Colonic mucosa (tissue), 4 donors: ENCODE data around the gene DNAJA4. TPM values are rescaled to one million over a fixed set of nuclear protein-coding genes. Genes with fewer than 3 reads are reported as not detected.
A peak's percentile ranks its signal among the peaks of the same experiment; 100 is the strongest.

Experiments
- DNase-seq: peaks from one replicate; pipeline ENCODE4 v3.0.0-alpha.2; 2020
- H3K27ac ChIP-seq: fragments of 200-600 bp; one replicate; pipeline ENCODE4 v1.8.0; 2021
- H3K27me3 ChIP-seq: fragments of 200-600 bp; one replicate; pipeline ENCODE4 v1.8.0; 2021
- H3K36me3 ChIP-seq: fragments of 200-600 bp; one replicate; pipeline ENCODE4 v1.8.0; 2021
- H3K4me1 ChIP-seq: fragments of 200-600 bp; one replicate; pipeline ENCODE4 v1.8.0; 2021; ENCODE audit warnings: mild to moderate bottlenecking
- H3K4me3 ChIP-seq: fragments of 200-600 bp; one replicate; pipeline ENCODE4 v1.8.0; 2021
- H3K9ac ChIP-seq, 2 donors: one replicate each; pipeline ENCODE4 v1.7.0; 2013; ENCODE audit warnings: control low read depth in 2 of 2, low read depth in 2 of 2, low read length in 2 of 2
- H3K9me3 ChIP-seq: fragments of 200-600 bp; one replicate; pipeline ENCODE4 v1.8.0; 2021
- intact Hi-C: fragments of 100-400 bp; cut with DNase I; formaldehyde crosslinking; loops from one replicate; pipeline ENCODE4 v1.14.1; 2022
- total RNA-seq, 2 donors: library from RNA; stranded (reverse); fragmentation: NEBNext Ultra II Directional in 1 of 2; extraction: Animal tissue kit (Norgen Biotek cat#: 25700) in 1 of 2; gene quantifications; one replicate each; pipeline ENCODE4 v1.2.1, GENCODE V29; 2021
- TF ChIP-seq, protein P1 (sequence below): fragments of 200-600 bp; IDR thresholded peaks from one replicate; pipeline ENCODE4 v1.8.0; 2022; ENCODE audit warnings: antibody characterized with exemption, mild to moderate bottlenecking
- donor health status: healthy.
- donor health status: DM: no; HTN: no; CAD: no.
- donor health status: DM: no; HTN: no; CAD: no.

DNAJA4 gene
- total RNA-seq, 2 donors from 2014 or later: 42.6 to 54.5 TPM

DNA sequence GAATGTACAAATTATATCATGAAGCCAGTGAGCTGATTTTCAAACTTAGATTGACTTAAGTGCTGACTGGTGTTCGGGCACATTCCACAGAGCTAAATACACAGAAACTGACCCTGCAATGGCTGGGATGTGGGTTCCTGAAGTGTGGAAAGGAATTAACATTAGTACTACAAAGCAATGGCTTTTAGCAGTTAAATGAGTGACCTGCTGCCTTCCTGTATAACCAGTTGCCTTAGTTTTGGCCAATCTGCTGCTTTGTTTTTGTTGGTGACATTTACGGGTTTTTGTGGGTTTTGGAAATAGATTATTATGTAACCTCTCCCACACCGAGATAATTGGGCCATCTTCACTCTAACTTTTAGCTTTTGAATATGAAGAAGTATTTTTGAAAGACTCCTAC lies 37.5 kb downstream of the DNAJA4 start:
- DNase-seq: no peak
- intact Hi-C loops: no loop called here
- Histone ChIP-seq H3K4me1 (peaks cover 5% of the 10 kb centered on the region), H3K9ac (no peak overlapping the region), H3K27me3 (no peaks in the 10 kb centered on the region), H3K36me3 (no peaks in the 10 kb centered on the region), H3K4me3 (no peak overlapping the region), H3K9me3 (no peaks in the 10 kb centered on the region), H3K27ac (no peak overlapping the region)
- TF ChIP-seq, protein P1, sequence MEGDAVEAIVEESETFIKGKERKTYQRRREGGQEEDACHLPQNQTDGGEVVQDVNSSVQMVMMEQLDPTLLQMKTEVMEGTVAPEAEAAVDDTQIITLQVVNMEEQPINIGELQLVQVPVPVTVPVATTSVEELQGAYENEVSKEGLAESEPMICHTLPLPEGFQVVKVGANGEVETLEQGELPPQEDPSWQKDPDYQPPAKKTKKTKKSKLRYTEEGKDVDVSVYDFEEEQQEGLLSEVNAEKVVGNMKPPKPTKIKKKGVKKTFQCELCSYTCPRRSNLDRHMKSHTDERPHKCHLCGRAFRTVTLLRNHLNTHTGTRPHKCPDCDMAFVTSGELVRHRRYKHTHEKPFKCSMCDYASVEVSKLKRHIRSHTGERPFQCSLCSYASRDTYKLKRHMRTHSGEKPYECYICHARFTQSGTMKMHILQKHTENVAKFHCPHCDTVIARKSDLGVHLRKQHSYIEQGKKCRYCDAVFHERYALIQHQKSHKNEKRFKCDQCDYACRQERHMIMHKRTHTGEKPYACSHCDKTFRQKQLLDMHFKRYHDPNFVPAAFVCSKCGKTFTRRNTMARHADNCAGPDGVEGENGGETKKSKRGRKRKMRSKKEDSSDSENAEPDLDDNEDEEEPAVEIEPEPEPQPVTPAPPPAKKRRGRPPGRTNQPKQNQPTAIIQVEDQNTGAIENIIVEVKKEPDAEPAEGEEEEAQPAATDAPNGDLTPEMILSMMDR: no peak

DNA sequence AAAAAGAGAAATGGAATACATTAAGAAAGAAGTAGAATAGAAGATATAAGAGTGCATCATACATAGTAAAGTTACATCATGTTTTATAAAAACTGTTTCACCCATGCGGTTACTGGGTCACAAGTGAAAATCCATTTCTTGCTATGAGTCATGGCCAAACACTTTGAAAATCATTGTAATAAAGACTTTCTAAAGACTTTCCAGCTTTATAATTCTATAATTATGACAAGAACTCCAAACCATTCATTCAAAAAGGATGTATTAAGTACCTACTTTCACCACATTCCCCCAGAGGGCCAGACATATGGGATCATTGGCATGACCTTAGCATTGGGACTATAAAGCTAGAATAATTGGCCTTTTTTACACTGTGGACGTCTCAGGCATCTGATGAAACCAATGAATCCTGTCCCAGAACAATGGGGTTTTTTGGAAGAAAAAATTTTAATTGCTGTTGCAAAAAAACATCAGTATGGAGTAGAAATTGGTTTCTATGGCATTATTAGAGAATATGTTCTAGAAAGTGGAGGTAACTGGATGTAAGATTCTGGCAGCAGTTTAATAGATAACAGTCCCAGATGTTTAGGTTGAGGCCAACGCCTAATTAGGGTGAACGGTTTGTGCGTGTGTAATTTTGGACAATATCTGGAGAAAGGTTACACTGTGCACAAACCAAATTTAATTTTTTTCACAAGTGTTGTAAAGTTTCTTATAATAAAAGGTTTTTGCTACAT lies 38.4 kb downstream of the DNAJA4 start:
- H3K27ac ChIP-seq: no peak overlapping the region
- H3K4me3 ChIP-seq: no peak overlapping the region
- H3K27me3 ChIP-seq: no peaks in the 10 kb centered on the region
- H3K9me3 ChIP-seq: no peaks in the 10 kb centered on the region
- TF ChIP-seq, protein P1: no peak
- H3K36me3 ChIP-seq: no peaks in the 10 kb centered on the region
- no peak overlapping the region for H3K9ac ChIP-seq
- DNase-seq: no peak
- intact Hi-C loops: no loop called here
- peaks cover 5% of the 10 kb centered on the region for H3K4me1 ChIP-seq

DNA sequence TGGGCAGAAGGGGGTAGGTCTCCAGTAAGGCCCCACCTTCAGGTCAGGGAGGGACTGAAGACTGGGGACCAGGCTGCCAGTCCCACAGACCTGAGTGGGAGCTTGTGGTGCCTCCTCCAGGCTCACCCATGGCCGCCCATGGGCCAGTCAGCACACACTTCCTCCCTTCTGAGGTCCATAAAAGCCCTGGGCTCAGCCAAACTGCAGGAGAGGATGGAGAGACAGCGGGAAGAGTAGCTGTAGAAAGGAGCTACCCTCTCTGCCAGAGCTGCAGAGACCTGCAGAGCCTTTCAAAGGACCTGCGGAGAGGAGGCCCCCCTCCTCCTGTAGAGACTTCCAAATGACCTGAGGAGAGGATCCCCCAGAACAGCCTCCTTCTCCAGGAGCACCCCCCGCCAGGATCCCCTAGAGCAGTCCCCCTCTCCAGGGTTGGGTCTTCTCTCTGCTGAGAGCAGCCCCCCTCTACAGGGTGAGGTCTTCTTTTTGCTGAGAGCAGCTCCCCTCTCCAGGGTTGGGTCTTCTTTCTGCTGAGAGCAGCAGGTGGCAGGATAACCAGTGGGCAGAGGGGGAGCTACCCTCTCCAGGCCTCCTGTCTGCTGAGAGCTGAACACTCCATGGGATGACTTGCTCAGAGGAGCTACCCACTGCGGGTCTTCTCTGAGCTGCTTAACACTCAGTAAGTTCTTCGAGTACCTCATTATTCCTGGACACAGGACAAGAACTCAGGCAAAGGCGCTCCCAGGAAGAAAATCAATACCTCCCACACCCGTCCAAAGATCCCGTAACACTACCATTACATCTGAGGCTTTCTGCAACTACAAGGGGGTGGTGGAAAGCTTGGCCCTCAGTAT lies 40.1 kb downstream of the DNAJA4 start:
- DNase-seq: no peak
- Histone ChIP-seq H3K4me3 (no peak overlapping the region), H3K36me3 (no peaks in the 10 kb centered on the region), H3K4me1 (no peaks in the 10 kb centered on the region), H3K27me3 (no peaks in the 10 kb centered on the region), H3K9ac (no peak overlapping the region), H3K27ac (no peak overlapping the region), H3K9me3 (no peaks in the 10 kb centered on the region)
- intact Hi-C loops: loop anchor here (5.0 kb wide), 1 partner anchor 178 kb away; no protein-coding TSS in a partner anchor
- TF ChIP-seq, protein P1: no peak

DNA sequence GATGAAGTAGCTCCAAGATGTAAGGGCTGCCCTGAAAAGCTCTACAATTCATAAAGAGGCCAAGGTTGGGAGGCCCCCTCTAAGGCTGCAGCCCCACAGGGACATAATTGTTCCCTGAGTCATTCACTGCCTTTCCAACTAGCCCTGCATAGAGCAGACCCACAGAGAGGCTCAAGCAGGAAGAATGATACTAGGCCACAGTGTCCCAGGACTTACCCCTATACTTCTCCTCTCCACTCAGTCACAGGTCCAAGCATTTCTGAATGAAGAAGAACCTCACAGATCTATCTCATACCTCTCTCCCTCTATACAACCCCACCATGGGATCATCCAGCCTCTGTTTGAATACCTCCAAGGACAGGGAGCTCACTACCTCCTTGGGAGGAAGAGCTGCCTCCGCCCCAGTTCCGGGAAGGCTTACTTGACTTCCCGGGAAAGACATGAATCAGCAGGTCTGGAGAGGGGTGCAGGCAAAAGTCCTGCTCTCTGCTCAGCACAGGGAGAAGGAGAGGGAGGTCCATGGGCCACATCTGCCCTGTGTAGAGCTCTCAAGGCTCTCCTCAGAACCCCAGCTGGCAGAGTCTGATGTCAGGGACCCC lies 41.9 kb downstream of the DNAJA4 start:
- Histone ChIP-seq H3K9me3 (no peaks in the 10 kb centered on the region), H3K27ac (no peak overlapping the region), H3K27me3 (no peaks in the 10 kb centered on the region), H3K4me1 (no peaks in the 10 kb centered on the region), H3K4me3 (no peak overlapping the region), H3K36me3 (no peaks in the 10 kb centered on the region), H3K9ac (no peak overlapping the region)
- intact Hi-C loops: loop anchor here (5.0 kb wide), 1 partner anchor 176 kb away; no protein-coding TSS in a partner anchor
- TF ChIP-seq, protein P1: no peak
- no peak for DNase-seq

DNA sequence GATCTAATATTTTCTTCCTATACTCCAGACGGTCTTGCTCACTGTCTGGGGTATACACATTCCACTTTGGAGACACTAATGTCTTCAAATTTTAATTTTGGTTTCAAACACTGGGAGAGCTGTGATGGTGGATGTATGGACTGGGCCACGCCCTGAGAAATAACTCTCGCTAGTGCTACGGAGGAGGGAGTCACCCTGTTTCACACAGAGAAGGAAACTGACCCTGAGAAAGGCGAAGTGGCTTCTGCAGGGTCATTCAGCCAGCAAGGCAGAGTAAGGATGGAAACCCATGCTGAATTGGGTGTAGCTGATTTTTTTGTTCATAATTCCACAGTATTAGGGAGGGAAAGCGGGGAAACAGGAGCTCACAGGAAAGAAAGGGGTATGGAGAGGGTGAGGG lies 43.6 kb downstream of the DNAJA4 start:
- Histone ChIP-seq H3K9ac (peak overlapping the region in 1 of 2 donors; percentile 26), H3K9me3 (no peaks in the 10 kb centered on the region), H3K27me3 (no peaks in the 10 kb centered on the region), H3K27ac (no peak overlapping the region), H3K36me3 (no peaks in the 10 kb centered on the region), H3K4me3 (no peak overlapping the region), H3K4me1 (no peaks in the 10 kb centered on the region)
- intact Hi-C loops: loop anchor here (5.0 kb wide), 1 partner anchor 174 kb away; no protein-coding TSS in a partner anchor
- TF ChIP-seq, protein P1: no peak
- no peak for DNase-seq
